Fibroblast of skin of left biceps (primary cell): Measurements from ENCODE around the gene MRM2.
"Not testable (repeated sequence)": the region's sequence is repeated elsewhere in the genome, so short reads cannot be mapped to it uniquely, and the experiment has no call there.

Experiments used
- DNase-seq, 2 experiments: peaks; one replicate each; pipeline ENCODE4 v3.0.0-alpha.2; 2013; ENCODE audit warnings: low read depth in 2 of 2

Gene MRM2

DNA sequence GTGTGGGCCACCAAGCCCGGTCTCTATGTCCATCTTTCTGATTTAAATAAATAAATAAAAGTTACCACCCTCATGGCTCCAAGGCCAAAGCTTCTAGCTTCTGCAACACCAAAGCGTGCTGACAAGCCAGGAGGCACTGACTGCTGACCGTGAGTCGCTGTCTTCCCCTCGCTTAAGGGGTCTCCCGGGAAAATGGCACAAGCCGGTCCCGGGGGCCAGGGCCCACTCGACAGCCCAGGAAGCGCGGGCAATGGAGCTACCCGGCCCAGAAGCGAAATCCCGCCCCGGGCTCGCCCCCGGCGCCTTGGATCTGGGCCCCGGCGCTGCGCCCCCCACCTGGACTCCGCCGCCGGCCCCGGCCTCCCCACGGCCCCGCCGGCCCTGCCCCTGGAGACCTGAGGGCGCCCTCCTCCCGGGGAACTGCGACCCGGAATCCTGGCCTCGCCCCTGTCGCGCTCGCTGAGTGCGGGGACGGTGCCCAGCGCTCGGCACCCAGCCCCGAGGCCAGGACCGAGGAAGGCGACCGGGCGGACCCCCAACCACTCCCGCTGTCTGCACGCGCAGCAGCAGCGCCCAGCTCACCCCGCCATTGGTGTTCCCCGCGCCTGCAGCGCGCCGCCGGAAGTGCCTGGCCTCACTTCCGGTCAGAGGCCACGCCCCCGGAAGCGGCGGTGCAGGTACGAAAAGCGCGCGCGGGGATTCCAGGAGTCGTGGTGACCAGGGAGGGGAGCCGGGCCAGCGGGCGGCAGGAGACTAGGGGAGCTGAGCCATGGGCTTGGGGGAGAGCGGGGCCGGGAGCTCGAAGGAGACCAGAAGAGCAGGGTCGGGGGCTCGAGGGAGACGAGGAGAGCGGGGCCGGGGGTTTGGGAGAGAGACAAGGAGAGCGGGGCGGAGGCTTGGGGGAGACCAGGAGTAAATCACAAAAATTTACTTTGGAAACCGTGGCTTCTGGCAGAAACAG, at the start of gene MRM2, which contains the start of gene NUDT1:
TSS of gene MRM2 (minus strand) at position 626 of the 961 bp plus-strand sequence. CDS start at position 590, 36 bp downstream.
TSS of gene NUDT1 (plus strand) at position 647 of the 961 bp plus-strand sequence. CDS start 2,349 bp downstream, outside the sequence.
- DNase-seq = peak; percentile 12 to 24

DNA sequence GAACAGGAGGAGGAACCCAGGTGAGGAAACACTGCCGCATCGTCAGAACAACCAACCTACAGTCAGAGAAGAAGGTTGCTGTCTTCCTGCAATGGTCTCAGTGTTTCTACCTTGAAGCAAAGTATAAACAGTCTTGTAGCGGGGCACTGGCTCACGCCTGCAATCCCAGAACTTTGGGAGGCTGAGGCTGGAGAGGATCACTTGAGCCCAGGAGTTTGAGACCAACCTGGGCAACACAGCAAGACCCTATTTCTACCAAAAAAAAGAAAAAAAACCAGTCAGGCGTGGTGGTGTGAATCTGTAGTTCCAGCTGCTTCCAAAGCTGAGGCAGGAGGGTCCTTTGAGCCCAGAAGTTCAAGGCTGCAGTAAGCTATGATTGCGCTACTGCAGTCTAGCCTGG, 48.9 kb upstream of the MRM2 start:
- no peak for DNase-seq

DNA sequence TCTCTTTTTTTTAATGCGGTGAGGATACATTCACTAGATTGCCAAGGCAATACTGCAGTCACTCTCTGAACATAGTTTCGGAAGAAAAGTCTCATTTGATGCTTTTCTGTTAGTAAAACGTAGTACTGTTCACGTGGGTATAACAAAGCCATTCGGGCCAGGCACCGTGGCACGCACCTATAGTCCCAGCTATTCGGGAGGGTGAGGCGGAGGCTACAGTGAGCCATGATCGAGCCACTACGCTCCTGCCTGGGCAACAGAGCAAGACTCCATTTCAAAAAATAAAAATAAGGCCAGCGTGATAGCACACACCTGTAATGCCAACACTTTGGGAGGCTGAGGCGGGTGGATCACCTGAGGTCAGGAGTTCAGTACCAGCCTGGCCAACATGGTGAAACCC, 47.6 kb upstream of the MRM2 start:
- DNase-seq = no peak

DNA sequence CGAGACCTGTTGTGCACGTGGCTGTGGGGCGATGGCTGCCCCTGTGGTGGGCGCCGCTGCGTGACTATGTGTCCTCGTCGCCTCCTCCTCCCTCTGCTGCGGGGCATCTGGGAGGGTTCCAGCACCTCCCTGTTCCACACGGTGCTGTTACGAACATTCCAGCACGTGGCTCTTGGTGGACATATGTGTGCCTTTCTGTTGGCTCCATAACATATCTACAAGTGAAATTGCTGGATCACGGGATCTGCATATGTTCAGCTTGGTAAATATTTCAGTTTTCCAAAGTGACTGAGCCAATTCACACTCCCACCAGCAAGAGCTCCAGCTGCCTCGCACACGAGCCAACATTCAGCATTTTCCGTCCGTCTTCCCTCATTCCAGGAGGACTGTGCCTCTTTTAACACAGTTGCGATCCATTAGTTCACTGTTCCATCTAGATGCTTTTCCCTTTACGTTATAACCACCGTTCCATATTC, 47.1 kb upstream of the MRM2 start:
- peak in 1 of 2 experiments; percentile 27 for DNase-seq

DNA sequence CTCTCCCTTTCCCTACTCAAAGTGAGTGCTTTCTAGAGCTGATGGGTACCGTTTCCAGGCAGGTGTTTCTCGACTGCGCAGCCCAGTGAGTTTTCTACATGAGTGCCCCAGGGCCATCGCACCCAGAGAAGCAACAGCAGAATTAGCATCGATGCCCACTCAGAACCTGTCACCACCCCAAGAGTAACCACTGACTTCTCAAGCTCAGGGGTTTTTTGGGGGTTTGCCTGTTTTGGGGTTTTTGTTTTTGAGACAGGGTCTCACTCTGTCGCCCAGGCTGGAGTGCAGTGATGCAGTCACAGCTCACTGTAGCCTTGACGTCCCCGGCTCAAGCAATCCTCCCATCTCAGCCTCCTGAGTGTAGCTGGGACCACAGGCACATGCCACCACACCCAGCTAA, 46.5 kb upstream of the MRM2 start:
- DNase-seq = no peak

DNA sequence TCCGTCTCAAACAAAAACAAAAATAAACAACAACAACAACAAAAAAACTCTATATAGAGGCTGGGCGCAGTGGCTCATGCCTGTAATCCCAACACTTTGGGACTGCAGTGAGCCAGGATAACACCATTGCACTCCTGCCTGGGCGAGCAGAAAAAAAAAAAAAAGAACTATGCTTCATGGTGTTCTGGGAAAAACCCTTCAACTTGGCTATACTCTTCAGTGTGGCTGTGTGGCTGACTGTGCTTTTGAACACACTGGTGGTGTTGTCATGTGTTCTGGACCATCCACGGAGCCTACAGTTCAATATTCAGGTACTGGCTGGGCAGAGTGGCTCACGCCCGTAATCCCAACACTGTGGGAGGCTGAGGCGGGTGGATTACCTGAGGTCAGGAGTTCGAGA, 45.7 kb upstream of the MRM2 start:
- no peak for DNase-seq

DNA sequence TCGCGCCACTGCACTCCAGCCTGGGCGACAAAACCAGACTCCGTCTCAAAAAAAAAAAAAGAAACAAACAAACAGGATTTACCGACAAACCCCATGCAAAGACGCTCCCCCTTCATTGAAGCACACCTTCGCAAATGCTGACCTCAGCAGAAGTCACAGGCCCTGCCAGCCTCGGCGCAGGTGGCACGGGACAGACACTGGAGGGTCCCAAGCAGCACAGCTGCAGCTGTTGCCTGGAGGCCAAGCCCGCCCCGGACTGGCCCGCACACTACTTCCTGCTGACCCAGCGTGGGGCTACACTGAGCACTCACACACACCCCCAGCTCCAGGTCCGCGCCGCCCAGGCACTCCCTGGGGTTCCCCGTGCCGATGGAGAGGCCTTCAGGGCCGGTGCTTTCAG, 41.1 kb upstream of the MRM2 start:
- DNase-seq = no peak

DNA sequence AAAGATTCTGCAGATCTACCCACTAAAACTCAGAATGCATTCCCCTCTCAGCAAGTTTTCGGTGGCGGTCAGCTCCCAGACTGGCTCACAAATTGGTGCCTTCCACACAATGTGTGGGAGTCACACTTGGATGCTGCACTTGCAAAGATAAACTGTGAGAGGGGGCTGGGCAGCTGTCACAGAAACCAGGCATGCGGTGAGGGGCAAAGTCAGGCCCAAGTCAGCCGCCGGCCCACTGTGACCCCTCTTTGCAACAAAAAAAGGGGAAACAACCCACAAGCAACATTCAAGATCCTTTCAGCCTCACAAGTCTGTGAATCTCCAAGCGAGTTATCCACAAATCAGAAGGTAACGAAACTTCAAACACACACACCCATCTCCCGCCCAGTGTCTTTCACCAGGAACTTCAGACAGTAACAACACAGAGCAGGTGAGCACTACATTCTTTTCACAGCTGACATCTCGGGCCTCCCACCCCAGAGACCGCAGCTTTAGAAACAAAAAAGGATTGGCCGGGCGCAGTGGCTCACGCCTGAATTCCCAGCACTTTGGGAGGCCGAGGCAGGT, 40.3 kb upstream of the MRM2 start:
- DNase-seq = no peak

DNA sequence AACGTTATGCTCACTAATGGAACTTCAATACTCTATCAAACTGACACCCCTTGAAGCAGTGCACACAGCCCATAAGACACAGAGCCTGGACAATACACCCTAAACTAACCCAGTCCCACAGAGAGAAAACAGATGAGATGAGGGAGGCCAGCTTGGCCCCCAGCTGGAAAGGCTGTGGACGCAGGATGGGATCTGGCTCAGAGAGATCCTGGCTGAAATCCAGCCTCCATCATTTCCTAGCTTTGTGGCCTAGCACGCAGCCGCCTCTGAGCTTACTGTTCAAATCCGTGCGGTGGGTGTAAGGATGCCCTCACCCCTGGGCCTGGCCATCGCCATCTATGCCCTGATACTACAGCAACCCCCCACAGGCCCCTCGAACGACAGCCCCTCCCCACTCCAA, 39.5 kb upstream of the MRM2 start:
- DNase-seq = no peak

DNA sequence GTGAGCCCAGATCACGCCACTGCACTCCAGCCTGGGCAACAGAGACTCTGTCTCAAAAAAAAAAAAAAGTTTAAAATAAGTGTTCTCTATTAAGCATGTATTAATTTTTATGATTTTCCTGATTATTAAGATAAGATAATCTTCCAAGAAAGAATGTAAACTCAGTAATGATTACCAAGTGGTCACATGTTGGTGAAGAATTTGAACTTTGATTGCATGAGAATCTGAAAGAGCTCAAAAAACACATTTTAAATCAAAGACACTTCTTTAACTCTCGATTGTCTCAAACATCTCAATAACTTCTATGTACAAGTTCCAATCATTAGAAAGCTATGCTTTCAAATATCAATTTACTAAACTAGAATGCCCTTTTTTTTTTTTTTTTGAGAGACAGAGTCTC, 38.4 kb upstream of the MRM2 start:
- no peak for DNase-seq

DNA sequence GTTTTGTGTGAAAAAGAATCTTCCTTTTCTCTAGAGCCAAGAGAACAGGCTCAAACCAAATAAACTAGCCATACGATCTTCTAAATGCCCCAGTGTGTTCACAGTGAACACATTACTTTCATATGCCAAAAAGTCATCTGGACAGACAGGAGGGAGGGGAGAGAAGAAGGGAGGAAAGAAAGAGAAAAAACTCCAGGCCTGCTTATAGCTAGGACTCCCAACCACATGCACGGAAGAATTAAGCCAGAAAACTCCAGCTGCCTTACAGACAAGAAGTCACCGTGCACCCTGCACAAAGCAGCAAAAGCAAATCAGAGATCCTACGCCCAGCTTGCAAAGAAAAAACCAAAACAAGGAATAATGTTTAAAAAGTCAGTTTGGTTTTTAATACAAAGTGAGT, 37.9 kb upstream of the MRM2 start:
- no peak for DNase-seq

DNA sequence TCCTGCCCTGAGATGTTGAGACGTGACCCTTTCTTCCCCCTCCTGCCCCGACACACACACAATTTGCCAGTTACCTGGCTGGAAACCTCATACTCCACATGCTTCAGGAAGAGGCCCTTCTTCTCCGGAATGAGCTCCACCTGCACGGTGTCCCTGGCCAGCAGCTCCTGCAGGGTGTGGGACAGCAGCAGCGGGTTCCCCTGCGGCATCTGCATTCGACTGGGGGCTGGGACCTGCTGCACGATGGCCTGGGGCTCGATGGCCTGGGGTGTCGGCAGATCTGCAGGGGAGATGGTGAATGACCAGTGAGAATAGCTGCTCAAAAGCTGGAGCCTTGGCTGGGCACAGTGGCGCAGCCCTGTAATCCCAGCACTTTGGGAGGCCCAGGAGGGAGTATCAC, 36.0 kb upstream of the MRM2 start:
- no peak for DNase-seq

DNA sequence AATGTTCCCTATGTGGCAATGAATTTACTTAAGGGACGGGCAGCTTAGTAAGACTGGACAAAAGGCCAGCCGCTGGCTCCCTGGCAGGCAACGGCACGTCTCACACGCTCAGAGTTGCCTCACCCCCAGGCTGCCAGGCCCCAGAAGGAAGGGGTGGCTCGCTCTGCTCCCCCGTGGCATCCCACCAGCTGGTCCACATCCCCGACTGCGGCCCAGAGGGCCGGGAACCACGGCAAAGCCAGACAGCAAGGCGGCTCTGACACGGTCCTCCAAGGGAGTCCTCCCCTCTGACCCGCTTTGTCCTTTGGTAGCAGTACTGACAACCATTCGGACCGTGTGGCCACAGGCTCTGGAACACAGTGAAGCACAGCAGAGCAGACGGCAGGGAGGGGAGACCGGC, 34.1 kb upstream of the MRM2 start:
- DNase-seq = no peak

DNA sequence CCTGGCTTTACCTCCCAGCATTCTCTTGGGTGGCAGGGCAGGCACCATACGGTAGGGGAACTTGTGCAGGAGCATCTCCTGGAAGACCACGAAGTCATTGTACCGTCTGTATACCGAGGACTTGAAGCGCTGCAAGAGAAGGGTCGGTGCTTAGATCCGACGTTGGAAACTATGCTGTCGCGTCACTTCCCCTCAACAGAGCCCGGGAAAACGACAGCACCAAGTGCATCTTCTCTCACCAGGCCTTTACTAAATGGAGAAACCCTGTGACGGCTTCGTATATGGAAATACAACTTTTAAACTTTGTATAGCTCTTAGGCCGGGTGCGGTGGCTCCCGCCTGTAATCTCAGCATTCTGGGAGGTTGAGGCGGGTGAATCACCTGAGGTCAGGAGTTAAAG, 33.1 kb upstream of the MRM2 start:
- no peak for DNase-seq

DNA sequence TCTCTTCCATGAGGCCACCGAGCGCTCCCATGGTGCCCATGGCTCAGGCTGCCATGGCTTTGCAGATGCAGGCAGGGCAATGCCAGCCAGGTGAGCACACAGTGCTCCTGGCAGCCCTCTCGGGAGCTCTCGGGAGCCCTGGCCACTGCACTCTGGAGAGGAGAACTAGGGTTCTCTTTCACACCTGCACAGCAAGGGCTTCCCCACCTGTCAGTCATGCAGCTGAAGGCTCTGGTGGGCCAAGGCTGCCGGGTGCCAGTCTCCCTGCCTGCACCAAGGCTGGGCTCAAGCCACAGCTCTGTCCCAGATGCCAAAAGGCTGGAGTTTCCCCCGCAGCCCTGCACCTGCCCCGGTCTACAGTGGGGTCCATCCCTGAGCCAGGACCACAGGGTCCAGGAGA, 32.7 kb upstream of the MRM2 start:
- DNase-seq = no peak

DNA sequence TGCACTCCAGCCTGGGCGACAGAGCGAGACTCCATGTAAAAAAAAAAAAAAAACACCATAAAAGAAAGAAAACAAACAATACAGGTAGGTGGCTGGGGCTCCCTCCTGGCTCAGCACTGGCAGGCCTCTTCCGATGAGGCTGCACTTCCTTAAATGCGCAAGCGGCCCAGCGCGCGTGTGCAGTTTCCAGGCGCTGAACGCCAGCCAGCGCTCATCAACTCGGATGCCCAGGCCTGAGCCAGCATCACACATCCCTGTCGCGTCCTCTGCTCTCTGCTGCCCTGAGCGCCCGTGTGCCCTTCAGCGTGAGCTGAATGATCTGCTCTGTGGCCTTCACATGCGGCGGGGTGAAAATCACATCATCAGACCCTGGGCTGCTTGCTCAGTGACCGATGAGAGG, 31.9 kb upstream of the MRM2 start:
- DNase-seq = no peak

DNA sequence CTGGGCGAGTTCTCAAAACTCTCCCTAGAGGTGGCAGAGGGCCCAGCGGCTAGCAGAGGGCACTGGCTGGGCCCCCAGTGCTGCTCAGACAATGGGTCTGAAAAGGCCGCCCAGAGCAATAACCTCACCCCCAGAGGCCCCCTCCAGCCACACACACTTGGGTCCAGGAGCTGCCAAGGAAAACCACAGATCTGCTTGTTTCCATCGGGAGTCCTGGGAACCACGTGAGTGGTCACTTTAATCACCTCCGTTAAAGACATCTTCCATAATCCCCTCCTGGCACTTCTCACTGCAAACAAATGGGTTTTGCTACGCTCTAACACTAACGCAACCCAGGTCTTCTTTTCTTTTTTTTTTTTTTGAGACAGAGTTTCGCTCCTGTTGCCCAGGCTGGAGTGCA, 30.0 kb upstream of the MRM2 start:
- DNase-seq = no peak

DNA sequence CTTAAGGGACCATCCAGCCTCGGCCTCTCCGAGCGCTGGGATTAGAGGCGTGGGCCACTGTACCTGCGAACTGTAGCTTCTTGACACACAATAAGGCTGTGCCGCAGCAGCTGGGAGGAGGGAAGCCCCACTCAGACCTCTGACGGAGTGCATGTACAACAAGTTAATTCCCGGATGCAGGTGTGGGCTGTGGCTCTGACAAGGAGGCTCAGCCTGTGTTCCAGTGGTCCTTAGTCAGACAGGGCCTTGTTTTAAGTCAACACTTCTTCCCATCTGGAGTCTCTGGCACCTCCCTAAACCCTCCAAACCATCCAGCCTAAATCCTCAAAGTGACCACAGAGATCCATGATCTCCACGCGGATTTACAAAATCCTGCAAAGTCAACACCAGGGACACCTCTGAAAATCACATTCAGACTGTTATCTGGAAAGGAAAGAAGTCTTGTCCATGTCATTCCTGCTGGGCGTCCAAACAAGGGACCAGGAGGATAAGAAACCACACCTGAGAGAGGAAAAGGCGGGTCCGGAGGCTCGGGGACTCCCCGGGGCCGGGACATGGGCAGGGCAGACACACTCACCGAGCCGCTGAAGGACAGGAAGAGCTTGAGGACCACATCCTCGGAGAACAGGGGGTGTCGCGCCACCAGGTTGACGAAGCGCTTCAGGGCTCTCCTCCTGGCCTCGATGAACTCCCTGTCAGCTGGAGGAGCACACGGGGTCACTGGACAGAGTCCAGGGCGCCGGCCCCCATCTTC, 29.4 kb upstream of the MRM2 start:
- DNase-seq = no peak

DNA sequence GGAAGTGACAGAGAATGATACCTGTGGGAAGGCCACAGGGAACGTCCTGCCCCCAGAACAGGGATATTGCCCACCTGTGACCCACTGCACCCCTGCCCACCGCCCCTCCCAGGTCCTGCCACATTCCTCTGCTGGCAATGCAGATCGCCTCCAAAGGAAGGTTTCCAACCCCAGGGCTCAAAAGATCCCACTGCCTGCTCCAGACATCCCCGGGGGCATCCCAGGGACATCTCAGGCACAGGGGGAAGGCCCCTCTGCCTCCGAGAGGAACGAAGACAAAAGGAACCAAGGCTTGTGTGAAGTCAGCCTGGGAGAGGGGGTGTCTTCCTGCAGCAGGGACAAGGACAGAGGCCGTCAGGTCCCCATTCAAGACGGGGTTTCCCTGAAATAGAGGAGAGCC, 28.5 kb upstream of the MRM2 start:
- no peak for DNase-seq

DNA sequence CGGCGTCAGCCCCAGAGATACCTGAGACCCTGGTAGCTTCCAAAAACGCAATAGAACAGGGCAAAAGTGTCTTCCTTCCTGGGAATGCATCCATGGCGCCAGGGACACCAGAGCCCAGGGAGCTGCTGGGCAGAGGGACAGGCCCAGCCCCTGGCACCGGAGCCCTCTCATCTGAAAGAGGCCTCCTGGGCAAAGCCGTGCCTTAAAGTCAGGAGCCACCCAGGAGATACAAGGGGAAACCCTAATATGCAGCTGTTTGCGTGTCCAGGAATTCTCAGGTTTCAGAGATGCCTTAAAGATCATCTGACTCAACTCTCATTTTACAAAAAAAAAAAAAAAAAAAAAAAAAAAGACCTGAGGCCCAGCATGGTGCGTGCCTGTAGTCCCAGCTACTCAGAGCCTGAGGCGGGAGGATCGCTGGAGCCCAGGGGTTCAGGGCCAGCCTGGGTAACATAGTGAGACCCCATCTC, 28.0 kb upstream of the MRM2 start:
- no peak for DNase-seq

DNA sequence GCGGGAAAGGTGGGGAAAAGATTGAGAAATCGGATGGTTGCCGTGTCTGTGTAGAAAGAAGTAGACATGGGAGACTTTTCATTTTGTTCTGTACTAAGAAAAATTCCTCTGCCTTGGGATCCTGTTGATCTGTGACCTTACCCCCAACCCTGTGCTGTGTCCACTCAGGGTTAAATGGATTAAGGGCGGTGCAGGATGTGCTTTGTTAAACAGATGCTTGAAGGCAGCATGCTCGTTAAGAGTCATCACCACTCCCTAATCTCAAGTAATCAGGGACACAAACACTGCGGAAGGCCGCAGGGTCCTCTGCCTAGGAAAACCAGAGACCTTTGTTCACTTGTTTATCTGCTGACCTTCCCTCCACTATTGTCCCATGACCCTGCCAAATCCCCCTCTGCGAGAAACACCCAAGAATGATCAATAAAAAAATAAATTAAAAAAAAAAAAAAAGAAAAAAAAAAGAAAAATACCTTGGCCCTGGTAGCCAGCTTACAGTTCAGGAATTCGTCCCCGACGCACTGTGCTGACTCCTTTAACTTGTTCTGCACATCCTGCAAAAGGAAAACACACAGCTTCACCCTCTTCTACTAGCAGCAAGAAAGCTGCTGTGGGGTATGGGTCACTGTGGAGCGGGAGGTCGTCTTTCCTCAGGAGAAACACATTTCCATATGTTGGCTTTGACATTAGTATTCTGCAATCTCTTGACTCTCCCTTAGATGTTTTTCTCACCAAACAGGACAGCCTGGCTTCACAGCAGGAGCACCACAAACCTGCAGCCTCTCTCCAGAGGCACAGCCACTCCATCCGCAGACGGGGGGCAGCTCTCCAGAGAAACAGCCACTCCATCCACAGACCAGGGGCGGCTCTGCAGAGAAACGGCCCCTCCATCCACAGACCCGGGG, 27.3 kb upstream of the MRM2 start:
- DNase-seq = not testable (repeated sequence)
